Choroid plexus epithelial cell (primary cell): ENCODE results near the gene ADORA2A.
A peak's percentile ranks its signal among the peaks of the same experiment; 100 is the strongest.

Source experiments
- DNase-seq: peaks from one replicate; pipeline ENCODE4 v3.0.0-alpha.2; 2010; ENCODE audit warnings: low read depth
- H3K4me3 ChIP-seq: 2 replicates; pipeline ENCODE4 v1.5.1; 2011; ENCODE audit warnings: low read depth, mild to moderate bottlenecking, control low read depth, low read length, moderate library complexity
- TF ChIP-seq, protein P1 (sequence below): conservative IDR thresholded peaks from 2 replicates; pipeline ENCODE4 v1.5.1; 2011; ENCODE audit warnings: low read depth, mild to moderate bottlenecking, control low read depth, inconsistent platforms, low read length, moderate library complexity

Gene ADORA2A

DNA sequence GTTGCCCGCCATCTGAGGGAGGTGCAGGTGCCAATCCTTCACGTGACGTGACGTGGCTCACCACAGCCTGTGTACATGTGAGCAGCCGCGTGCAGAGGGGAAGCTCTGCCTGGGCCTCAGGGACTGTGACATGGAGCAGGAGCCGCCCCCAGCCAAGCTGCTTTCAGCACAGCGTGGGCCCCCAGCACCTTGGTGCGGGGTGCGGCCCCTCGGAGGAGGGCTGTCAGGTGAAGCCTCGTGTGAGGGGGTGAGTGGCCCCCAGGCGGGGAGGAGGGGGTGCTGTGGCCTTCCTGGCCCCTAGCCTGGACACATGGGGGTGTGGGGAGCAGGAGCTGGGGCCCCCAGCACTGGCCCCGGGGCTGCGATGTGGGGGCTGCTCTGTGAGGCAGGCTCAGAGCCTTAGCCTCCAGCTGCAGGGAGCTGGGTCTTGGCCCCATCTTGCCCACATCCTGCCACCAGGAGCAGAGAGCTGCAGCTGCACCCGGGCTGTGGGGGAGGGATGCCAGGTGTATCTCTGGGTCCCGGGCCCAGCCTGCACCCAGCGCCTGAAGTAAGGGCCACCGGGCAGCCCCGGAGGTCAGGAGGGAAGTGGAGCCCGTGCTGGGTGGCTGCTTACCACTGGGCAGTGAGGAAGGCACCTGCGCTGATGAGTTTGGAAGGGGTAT is at the start of gene ADORA2A:
ADORA2A (plus strand) TSS at position 100 of the 665 bp plus-strand sequence. CDS start 5,806 bp downstream, outside the sequence.
- TF ChIP-seq, protein P1, sequence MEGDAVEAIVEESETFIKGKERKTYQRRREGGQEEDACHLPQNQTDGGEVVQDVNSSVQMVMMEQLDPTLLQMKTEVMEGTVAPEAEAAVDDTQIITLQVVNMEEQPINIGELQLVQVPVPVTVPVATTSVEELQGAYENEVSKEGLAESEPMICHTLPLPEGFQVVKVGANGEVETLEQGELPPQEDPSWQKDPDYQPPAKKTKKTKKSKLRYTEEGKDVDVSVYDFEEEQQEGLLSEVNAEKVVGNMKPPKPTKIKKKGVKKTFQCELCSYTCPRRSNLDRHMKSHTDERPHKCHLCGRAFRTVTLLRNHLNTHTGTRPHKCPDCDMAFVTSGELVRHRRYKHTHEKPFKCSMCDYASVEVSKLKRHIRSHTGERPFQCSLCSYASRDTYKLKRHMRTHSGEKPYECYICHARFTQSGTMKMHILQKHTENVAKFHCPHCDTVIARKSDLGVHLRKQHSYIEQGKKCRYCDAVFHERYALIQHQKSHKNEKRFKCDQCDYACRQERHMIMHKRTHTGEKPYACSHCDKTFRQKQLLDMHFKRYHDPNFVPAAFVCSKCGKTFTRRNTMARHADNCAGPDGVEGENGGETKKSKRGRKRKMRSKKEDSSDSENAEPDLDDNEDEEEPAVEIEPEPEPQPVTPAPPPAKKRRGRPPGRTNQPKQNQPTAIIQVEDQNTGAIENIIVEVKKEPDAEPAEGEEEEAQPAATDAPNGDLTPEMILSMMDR, result no peak
- DNase-seq, result no peak
- H3K4me3 ChIP-seq, result no peak within 1 kb of the TSS

DNA sequence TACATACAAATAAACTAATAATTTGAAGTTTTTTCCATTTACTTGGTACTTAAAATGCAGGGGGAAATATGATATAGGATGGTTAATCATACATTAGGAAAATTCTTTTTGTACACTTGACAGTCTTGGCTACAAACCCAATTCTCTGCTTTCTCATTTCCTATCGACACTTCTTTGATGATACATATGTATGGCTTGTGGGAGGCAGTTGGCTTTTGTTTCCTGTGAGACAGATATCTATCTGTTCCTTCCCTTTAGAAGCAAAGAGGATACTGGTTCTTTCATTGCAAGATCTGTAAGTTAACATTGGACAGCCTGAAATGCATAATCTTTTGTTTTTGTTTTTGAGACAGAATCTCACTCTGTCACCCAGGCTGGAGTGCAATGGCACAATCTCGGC is 47.9 kb upstream of the ADORA2A start:
- H3K4me3 ChIP-seq, result no peak overlapping the region
- peak; percentile 30 for DNase-seq
- TF ChIP-seq, protein P1, result no peak

DNA sequence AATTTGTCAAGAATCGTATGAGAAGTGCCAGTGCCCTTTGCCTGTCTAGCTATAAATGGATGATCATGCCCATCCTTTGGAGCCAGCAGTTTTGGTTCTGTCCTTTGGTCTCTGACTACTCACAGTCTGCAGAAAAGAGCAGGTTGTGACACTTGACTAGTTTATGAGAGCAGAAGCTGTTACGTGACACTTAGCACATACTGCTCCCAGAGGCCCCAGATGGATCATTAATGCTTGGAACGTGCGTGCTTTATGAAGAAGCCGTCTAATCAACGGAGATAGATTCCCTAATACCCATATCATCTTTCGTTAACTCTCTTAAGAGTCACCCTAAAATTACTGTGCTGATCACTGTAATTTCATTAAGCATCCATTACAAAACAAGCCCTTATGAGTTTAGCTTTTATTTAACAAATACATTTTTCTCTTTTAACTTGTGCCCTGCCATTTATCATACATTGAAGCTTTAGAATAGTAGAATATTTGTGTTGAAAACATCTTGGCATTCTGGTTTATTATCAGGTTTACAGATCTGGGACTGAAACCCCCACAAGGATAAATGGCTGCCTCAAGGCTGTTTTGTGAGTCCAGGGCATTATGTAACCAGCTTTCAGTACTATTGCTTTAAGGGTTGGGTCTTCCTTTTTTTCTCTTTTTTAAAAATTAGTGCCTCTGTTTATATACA is 47.0 kb upstream of the ADORA2A start:
- TF ChIP-seq, protein P1, result no peak
- H3K4me3 ChIP-seq, result no peak overlapping the region
- no peak for DNase-seq

DNA sequence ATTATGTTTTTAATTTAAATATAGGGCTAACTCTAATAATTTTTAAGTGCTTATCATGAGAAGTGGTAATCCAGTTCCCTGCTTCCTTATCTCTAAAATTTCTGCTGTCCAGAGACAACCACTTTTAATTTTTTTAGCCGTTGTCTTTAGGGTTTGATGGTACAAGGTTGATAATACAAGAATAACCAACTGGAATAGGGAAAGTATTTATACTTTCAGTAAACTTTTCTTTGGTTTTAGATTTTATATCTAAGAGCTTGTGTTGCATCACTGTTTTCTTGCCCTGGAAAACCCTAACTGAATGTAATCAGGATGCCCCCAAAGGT is 46.5 kb upstream of the ADORA2A start:
- H3K4me3 ChIP-seq, result no peak overlapping the region
- TF ChIP-seq, protein P1, result no peak
- no peak for DNase-seq

DNA sequence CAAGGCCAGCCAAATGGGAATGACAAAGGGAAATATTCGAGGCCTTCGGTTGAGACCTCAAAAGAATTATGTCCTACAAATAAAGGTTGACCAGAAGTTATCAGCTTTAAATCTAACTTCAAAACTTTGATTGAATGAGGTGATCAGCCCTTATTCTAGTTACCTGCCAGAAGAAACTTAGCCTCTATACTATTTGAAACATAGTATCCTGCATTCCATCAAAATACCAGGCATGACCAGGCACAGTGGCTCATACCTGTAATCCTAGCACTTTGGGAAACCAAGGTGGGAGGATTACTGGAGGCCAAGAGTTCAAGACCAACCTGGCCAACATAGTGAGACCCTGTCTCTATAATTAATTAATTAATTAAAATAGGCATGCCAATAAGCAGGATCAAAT is 44.3 kb upstream of the ADORA2A start:
- no peak for DNase-seq
- no peak overlapping the region for H3K4me3 ChIP-seq
- TF ChIP-seq, protein P1, result no peak

DNA sequence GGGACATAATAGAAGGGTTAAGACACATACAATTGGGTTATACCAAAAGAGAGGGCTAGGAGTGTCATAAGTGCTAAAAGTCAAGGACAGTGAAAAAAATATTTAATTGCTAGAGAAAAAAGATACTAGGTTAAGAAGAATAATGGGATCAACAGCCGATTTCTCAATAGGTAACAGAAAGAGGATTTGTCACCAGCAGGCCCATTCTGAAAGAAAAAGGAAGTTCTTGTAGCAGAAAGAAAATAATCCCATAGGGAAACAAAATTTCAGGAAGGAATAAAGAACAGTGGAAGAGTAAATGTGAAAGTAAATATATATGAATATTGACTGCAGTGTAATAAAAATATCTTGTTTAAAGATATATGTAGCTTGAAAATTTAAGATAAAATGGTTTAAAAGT is 43.3 kb upstream of the ADORA2A start:
- no peak for DNase-seq
- TF ChIP-seq, protein P1, result no peak
- no peak overlapping the region for H3K4me3 ChIP-seq

DNA sequence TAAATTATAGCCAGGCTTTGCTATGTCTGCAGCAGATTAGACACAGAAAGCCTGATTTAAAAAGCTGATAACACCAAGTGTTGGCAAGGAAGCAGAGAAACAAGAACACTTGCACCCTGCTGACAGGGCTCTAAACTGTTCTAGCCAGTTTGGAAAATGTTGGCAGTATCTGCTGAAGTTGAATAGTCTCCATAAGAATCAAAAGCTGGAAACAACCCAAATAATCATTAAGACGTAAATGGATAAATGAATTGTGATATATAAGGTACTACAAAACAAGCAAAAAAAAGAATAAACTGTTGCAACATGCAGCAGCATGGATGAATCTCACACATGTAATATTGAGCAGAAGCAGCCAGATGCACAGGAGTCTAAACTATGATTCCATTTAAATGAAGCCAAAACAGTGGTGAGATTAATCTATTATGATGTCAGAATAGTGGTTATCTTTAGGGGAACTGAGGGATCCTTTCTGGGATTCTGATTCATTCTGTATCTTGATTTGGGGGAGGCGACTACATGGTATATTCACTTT is 40.4 kb upstream of the ADORA2A start:
- no peak for DNase-seq
- TF ChIP-seq, protein P1, result no peak
- no peak overlapping the region for H3K4me3 ChIP-seq
